ENCODE data around the gene TCF4. TPM values are rescaled to one million over a fixed set of nuclear protein-coding genes. Genes with fewer than 3 reads are reported as not detected.

TCF4 gene
- total and polyA plus RNA-seq, 2 donors (not counting 3 experiments of a cell fraction or from before 2014, with no cell fraction given) = 183 to 390 TPM

DNA sequence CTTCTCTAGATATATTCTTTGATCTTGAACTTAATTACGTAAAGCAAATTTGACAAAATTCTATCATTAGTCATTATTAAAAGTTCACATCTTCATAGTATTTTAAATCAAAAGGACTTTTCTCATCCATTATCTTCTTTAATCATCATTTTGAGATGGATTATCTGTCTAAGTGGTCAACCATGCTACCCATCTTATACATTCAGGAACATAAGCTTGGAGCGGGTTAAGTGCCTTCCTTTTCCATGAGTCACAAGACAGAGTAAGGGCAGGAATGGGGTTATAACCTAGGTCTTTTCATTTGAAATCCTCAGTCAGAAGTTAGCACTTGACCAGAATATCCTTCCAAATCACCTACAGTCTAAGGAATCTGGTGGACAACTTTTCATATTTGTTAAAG is 297.1 kb downstream of the TCF4 start:
- Histone ChIP-seq H3K9ac (replicated peaks; ENCODE audit: extremely low read depth, insufficient read depth, low read length) (no peak overlapping the region), H3K4me3 (replicated peaks in 1 of 3; ENCODE audit: insufficient read depth in 1 of 3, low read depth in 1 of 3, low read length in 3 of 3) (no peak overlapping the region), H3K27ac (ENCODE audit: insufficient read depth, low read depth, low read length) (no peak overlapping the region), H3K4me2 (ENCODE audit: insufficient read depth, low read length) (no peak overlapping the region), H4K20me1 (replicated peaks; ENCODE audit: control insufficient read depth, extremely low read depth, insufficient read depth, low read length) (peaks cover 29% of the 10 kb centered on the region), H2AFZ (ENCODE audit: low read depth, low read length) (no peak overlapping the region), H3K9me1 (replicated peaks; ENCODE audit: control insufficient read depth, extremely low read depth, insufficient read depth, low read length) (no peaks in the 10 kb centered on the region), H3K36me3 (ENCODE audit: control insufficient read depth in 2 of 2, extremely low read depth in 1 of 2, insufficient read depth in 2 of 2, low read length in 2 of 2) (peaks cover 0 to 4% of the 10 kb centered on the region in 2 experiments), H3K27me3 (ENCODE audit: control insufficient read depth in 2 of 2, insufficient read depth in 2 of 2, low read length in 2 of 2) (no peaks in the 10 kb centered on the region), H3K4me1 (ENCODE audit: control insufficient read depth, extremely low read depth, insufficient read depth, low read length) (peaks cover 13% of the 10 kb centered on the region), H3K79me2 (ENCODE audit: control insufficient read depth, insufficient read depth, low read length) (peaks cover 59% of the 10 kb centered on the region), H3K9me3 (replicated peaks; ENCODE audit: control insufficient read depth, insufficient read depth, low read length) (no peaks in the 10 kb centered on the region)
- FAIRE-seq (no peak), DNase-seq (ENCODE audit: low read depth, low spot score) (no peak)
- POLR2A ChIA-PET = no interaction called here
- dilution Hi-C loops (cut with MboI; ENCODE audit: extremely low pct_ligation_motif_present, low sequenced_read_pairs) = no loop called here
- intact Hi-C loops (cut with micrococcal nuclease) = no loop called here
- CTCF ChIA-PET = no interaction called here
- TF ChIP-seq, protein P1, sequence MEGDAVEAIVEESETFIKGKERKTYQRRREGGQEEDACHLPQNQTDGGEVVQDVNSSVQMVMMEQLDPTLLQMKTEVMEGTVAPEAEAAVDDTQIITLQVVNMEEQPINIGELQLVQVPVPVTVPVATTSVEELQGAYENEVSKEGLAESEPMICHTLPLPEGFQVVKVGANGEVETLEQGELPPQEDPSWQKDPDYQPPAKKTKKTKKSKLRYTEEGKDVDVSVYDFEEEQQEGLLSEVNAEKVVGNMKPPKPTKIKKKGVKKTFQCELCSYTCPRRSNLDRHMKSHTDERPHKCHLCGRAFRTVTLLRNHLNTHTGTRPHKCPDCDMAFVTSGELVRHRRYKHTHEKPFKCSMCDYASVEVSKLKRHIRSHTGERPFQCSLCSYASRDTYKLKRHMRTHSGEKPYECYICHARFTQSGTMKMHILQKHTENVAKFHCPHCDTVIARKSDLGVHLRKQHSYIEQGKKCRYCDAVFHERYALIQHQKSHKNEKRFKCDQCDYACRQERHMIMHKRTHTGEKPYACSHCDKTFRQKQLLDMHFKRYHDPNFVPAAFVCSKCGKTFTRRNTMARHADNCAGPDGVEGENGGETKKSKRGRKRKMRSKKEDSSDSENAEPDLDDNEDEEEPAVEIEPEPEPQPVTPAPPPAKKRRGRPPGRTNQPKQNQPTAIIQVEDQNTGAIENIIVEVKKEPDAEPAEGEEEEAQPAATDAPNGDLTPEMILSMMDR (IDR thresholded peaks at IDR 0.05; ENCODE audit: extremely low read depth in 1 of 2, insufficient read depth in 1 of 2, low read depth in 1 of 2, low read length in 2 of 2) = no peak
- TF ChIP-seq POLR2A (IDR thresholded peaks at IDR 0.05; ENCODE audit: low read depth, low read length) = no peak
- BruUV-seq (replicated peaks) = no TSS peak

DNA sequence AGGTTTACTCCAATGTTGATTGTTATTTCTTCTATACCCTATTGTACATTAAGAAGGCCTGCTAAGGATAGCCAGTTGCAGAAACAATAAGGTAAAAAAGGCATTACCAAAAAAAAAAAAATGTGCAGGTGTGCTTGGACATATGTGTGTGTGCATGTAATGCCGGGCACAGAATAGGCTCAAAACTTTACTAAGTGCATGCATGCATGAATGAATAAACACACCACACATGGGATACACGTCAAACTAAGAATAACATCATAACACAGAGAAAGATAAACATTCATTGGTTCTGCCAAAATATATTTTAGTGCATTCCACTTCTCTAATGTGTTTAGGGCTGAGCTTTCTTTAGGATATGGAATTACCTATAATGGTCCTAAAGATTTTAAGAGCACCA is 298.2 kb downstream of the TCF4 start:
- no peaks in the 10 kb centered on the region for H3K36me3 ChIP-seq (ENCODE audit: control insufficient read depth in 2 of 2, extremely low read depth in 1 of 2, insufficient read depth in 2 of 2, low read length in 2 of 2)
- CTCF ChIA-PET = interaction anchor here (1.2 kb wide), 1 partner anchor 95 kb away, joined by 3 read pairs; no protein-coding TSS in a partner anchor

More for the DNA sequence above, 298.2 kb downstream of the TCF4 start:
- H3K9ac ChIP-seq (replicated peaks; ENCODE audit: extremely low read depth, insufficient read depth, low read length) = no peak overlapping the region
- H3K79me2 ChIP-seq (ENCODE audit: control insufficient read depth, insufficient read depth, low read length) = peaks cover 59% of the 10 kb centered on the region
- intact Hi-C loops (cut with micrococcal nuclease) = no loop called here
- TF ChIP-seq MYC (IDR thresholded peaks at IDR 0.05; ENCODE audit: low read depth, low read length) (no peak), EZH2 (IDR thresholded peaks at IDR 0.05; ENCODE audit: borderline replicate concordance, low read depth, low read length, severe bottlenecking) (no peak), POLR2AphosphoS5 (IDR thresholded peaks at IDR 0.05; ENCODE audit: insufficient read depth, low read depth, low read length) (no peak), POLR2A (IDR thresholded peaks at IDR 0.05; ENCODE audit: low read depth, low read length) (no peak), FOS (IDR thresholded peaks at IDR 0.05; ENCODE audit: borderline replicate concordance, insufficient read depth, low read length) (no peak), JUN (IDR thresholded peaks at IDR 0.05; ENCODE audit: borderline replicate concordance, insufficient read depth, insufficient read length, low read depth) (no peak), GATA2 (IDR thresholded peaks at IDR 0.05; ENCODE audit: insufficient read depth, insufficient read length, low read depth, low read length) (no peak)
- TF ChIP-seq, protein P1 (IDR thresholded peaks at IDR 0.05; ENCODE audit: extremely low read depth in 1 of 2, insufficient read depth in 1 of 2, low read depth in 1 of 2, low read length in 2 of 2) = no peak
- TF ChIP-seq, protein P2, sequence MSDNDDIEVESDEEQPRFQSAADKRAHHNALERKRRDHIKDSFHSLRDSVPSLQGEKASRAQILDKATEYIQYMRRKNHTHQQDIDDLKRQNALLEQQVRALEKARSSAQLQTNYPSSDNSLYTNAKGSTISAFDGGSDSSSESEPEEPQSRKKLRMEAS (IDR thresholded peaks at IDR 0.05; ENCODE audit: insufficient read depth, insufficient read length) = no peak
- no peak for FAIRE-seq
- H3K9me1 ChIP-seq (replicated peaks; ENCODE audit: control insufficient read depth, extremely low read depth, insufficient read depth, low read length) = no peaks in the 10 kb centered on the region
- H4K20me1 ChIP-seq (replicated peaks; ENCODE audit: control insufficient read depth, extremely low read depth, insufficient read depth, low read length) = peaks cover 28% of the 10 kb centered on the region
- no peak overlapping the region for H3K27ac ChIP-seq (ENCODE audit: insufficient read depth, low read depth, low read length)
- no peak overlapping the region for H2AFZ ChIP-seq (ENCODE audit: low read depth, low read length)
- H3K4me1 ChIP-seq (ENCODE audit: control insufficient read depth, extremely low read depth, insufficient read depth, low read length) = peaks cover 13% of the 10 kb centered on the region
- no peaks in the 10 kb centered on the region for H3K27me3 ChIP-seq (ENCODE audit: control insufficient read depth in 2 of 2, insufficient read depth in 2 of 2, low read length in 2 of 2)
- BruUV-seq (replicated peaks) = no TSS peak
- H3K9me3 ChIP-seq (replicated peaks; ENCODE audit: control insufficient read depth, insufficient read depth, low read length) = no peaks in the 10 kb centered on the region
- H3K4me2 ChIP-seq (ENCODE audit: insufficient read depth, low read length) = no peak overlapping the region
- POLR2A ChIA-PET = no interaction called here
- no peak overlapping the region for H3K4me3 ChIP-seq (replicated peaks in 1 of 3; ENCODE audit: insufficient read depth in 1 of 3, low read depth in 1 of 3, low read length in 3 of 3)
- no peak for DNase-seq (ENCODE audit: low read depth, low spot score)
- dilution Hi-C loops (cut with MboI; ENCODE audit: extremely low pct_ligation_motif_present, low sequenced_read_pairs) = no loop called here
